ENCODE data around the gene UQCC3.
"Not testable (repeated sequence)": the region's sequence is repeated elsewhere in the genome, so short reads cannot be mapped to it uniquely, and the experiment has no call there.

UQCC3 gene

GRCh38 chr11:62671608-62672389, at the start of gene UQCC3, which contains the start of gene LBHD1:
Gene UQCC3, plus strand, starts transcription at chr11:62671673. Its CDS starts 73 bp downstream, at chr11:62671746.
Gene LBHD1, minus strand, starts transcription at chr11:62672267. Its CDS starts 2,236 bp downstream, at chr11:62670031.
- DNase-seq (ENCODE audit: low spot score) = peak; percentile 87

GRCh38 chr11:62622476-62623089, 48.9 kb upstream of the UQCC3 start:
- DNase-seq (ENCODE audit: low spot score) = no peak

- no peak for DNase-seq (ENCODE audit: low spot score)
These were observed 43.8 kb upstream of the UQCC3 start for GRCh38 chr11:62627713-62628112.

- no peak for DNase-seq (ENCODE audit: low spot score)
These were observed 39.0 kb upstream of the UQCC3 start for GRCh38 chr11:62632492-62632891.

- no peak for DNase-seq (ENCODE audit: low spot score)
These were observed 27.3 kb upstream of the UQCC3 start for GRCh38 chr11:62644220-62644619.

- DNase-seq (ENCODE audit: low spot score) = no peak
These were observed 25.9 kb upstream of the UQCC3 start for GRCh38 chr11:62645671-62645945.

- peak; percentile 100 for DNase-seq (ENCODE audit: low spot score)
These were observed 25.3 kb upstream of the UQCC3 start, which contains the start of gene GANAB for GRCh38 chr11:62645946-62646824. Gene GANAB, minus strand, starts transcription at chr11:62646613. Its CDS starts 14 bp downstream, at chr11:62646599.

GRCh38 chr11:62646825-62647608, 24.5 kb upstream of the UQCC3 start:
- no peak for DNase-seq (ENCODE audit: low spot score)

- DNase-seq (ENCODE audit: low spot score) = no peak
These were observed 23.9 kb upstream of the UQCC3 start for GRCh38 chr11:62647609-62648005.

- no peak for DNase-seq (ENCODE audit: low spot score)
These were observed 23.1 kb upstream of the UQCC3 start for GRCh38 chr11:62648185-62648966.

GRCh38 chr11:62648967-62649364, 22.5 kb upstream of the UQCC3 start:
- DNase-seq (ENCODE audit: low spot score) = no peak

- no peak for DNase-seq (ENCODE audit: low spot score)
These were observed 22.0 kb upstream of the UQCC3 start for GRCh38 chr11:62649486-62649885.

GRCh38 chr11:62650283-62650682, 21.2 kb upstream of the UQCC3 start:
- not testable (repeated sequence) for DNase-seq (ENCODE audit: low spot score)

- DNase-seq (ENCODE audit: low spot score) = no peak
These were observed 19.1 kb upstream of the UQCC3 start for GRCh38 chr11:62652161-62653006.

GRCh38 chr11:62654297-62654696, 17.2 kb upstream of the UQCC3 start:
- no peak for DNase-seq (ENCODE audit: low spot score)

- DNase-seq (ENCODE audit: low spot score) = no peak
These were observed 14.6 kb upstream of the UQCC3 start for GRCh38 chr11:62656796-62657429.

- DNase-seq (ENCODE audit: low spot score) = no peak
These were observed 6.9 kb upstream of the UQCC3 start for GRCh38 chr11:62664405-62665074.

- peak; percentile 98 for DNase-seq (ENCODE audit: low spot score)
These were observed 6.3 kb upstream of the UQCC3 start, which contains the start of the genes C11orf98 and CSKMT for GRCh38 chr11:62665075-62665598. Gene C11orf98, minus strand, starts transcription at chr11:62665210. Its CDS starts 41 bp downstream, at chr11:62665169. Gene CSKMT, plus strand, starts transcription at chr11:62665312. Its CDS starts 568 bp downstream, at chr11:62665880.
